Measurements from ENCODE around the gene NTM. TPM values are rescaled to one million over a fixed set of nuclear protein-coding genes. Genes with fewer than 3 reads are reported as not detected.
A peak's percentile ranks its signal among the peaks of the same experiment; 100 is the strongest.
"Not testable (repeated sequence)": the region's sequence is repeated elsewhere in the genome, so short reads cannot be mapped to it uniquely, and the experiment has no call there.

Gene NTM
- polyA plus RNA-seq, 2 donors, result 0.24 to 1.1 TPM

GRCh38 chr11:132057266-132057665 lies 686.9 kb downstream of the NTM start:
- Histone ChIP-seq H3K27me3 (ENCODE audit: control insufficient read depth in 1 of 2, insufficient read depth in 2 of 2, low read length in 2 of 2) (no peaks in the 10 kb centered on the region), H3K9me3 (ENCODE audit: control insufficient read depth in 2 of 2, insufficient read depth in 1 of 2, low read depth in 1 of 2, low read length in 1 of 2) (peaks cover 0 to 5% of the 10 kb centered on the region in 2 donors), H3K36me3 (ENCODE audit: control insufficient read depth in 2 of 2, insufficient read depth in 2 of 2, low read length in 1 of 2) (no peaks in the 10 kb centered on the region), H3K4me3 (ENCODE audit: low read depth in 1 of 2, low read length in 2 of 2) (no peak overlapping the region), H3K4me1 (ENCODE audit: control insufficient read depth in 2 of 2, insufficient read depth in 2 of 2, low read length in 1 of 2) (no peaks in the 10 kb centered on the region), H3K27ac (ENCODE audit: low read depth in 2 of 2, low read length in 1 of 2) (peak overlapping the region in 1 of 2 donors; percentile 2)
- WGBS, 2 donors, result 47 to 50% methylated on average over 3 of the region's 3 CpGs

- H3K27me3 ChIP-seq (ENCODE audit: control insufficient read depth in 1 of 2, insufficient read depth in 2 of 2, low read length in 2 of 2), result no peaks in the 10 kb centered on the region
- H3K4me3 ChIP-seq (ENCODE audit: low read depth in 1 of 2, low read length in 2 of 2), result no peak overlapping the region
- no peaks in the 10 kb centered on the region for H3K36me3 ChIP-seq (ENCODE audit: control insufficient read depth in 2 of 2, insufficient read depth in 2 of 2, low read length in 1 of 2)
- WGBS, 2 donors, result 66 to 72% methylated on average over 8 of the region's 8 CpGs
- H3K4me1 ChIP-seq (ENCODE audit: control insufficient read depth in 2 of 2, insufficient read depth in 2 of 2, low read length in 1 of 2), result no peaks in the 10 kb centered on the region
- peak overlapping the region in 1 of 2 donors; percentile 26 for H3K27ac ChIP-seq (ENCODE audit: low read depth in 2 of 2, low read length in 1 of 2)
- H3K9me3 ChIP-seq (ENCODE audit: control insufficient read depth in 2 of 2, insufficient read depth in 1 of 2, low read depth in 1 of 2, low read length in 1 of 2), result peaks cover 0 to 5% of the 10 kb centered on the region in 2 donors
These were observed 687.9 kb downstream of the NTM start for GRCh38 chr11:132058211-132058772.

GRCh38 chr11:132060567-132060966 lies 690.2 kb downstream of the NTM start:
- no peaks in the 10 kb centered on the region for H3K4me1 ChIP-seq (ENCODE audit: control insufficient read depth in 2 of 2, insufficient read depth in 2 of 2, low read length in 1 of 2)
- no peaks in the 10 kb centered on the region for H3K36me3 ChIP-seq (ENCODE audit: control insufficient read depth in 2 of 2, insufficient read depth in 2 of 2, low read length in 1 of 2)
- H3K4me3 ChIP-seq (ENCODE audit: low read depth in 1 of 2, low read length in 2 of 2), result no peak overlapping the region
- peaks cover 0 to 4% of the 10 kb centered on the region in 2 donors for H3K9me3 ChIP-seq (ENCODE audit: control insufficient read depth in 2 of 2, insufficient read depth in 1 of 2, low read depth in 1 of 2, low read length in 1 of 2)
- WGBS, 2 donors, result 75 to 83% methylated on average over 2 of the region's 2 CpGs
- H3K27ac ChIP-seq (ENCODE audit: low read depth in 2 of 2, low read length in 1 of 2), result no peak overlapping the region
- no peaks in the 10 kb centered on the region for H3K27me3 ChIP-seq (ENCODE audit: control insufficient read depth in 1 of 2, insufficient read depth in 2 of 2, low read length in 2 of 2)

GRCh38 chr11:132062031-132062430 lies 691.6 kb downstream of the NTM start:
- Histone ChIP-seq H3K4me1 (ENCODE audit: control insufficient read depth in 2 of 2, insufficient read depth in 2 of 2, low read length in 1 of 2) (no peaks in the 10 kb centered on the region), H3K9me3 (ENCODE audit: control insufficient read depth in 2 of 2, insufficient read depth in 1 of 2, low read depth in 1 of 2, low read length in 1 of 2) (peaks cover 0 to 4% of the 10 kb centered on the region in 2 donors), H3K27me3 (ENCODE audit: control insufficient read depth in 1 of 2, insufficient read depth in 2 of 2, low read length in 2 of 2) (no peaks in the 10 kb centered on the region), H3K4me3 (ENCODE audit: low read depth in 1 of 2, low read length in 2 of 2) (no peak overlapping the region), H3K27ac (ENCODE audit: low read depth in 2 of 2, low read length in 1 of 2) (no peak overlapping the region), H3K36me3 (ENCODE audit: control insufficient read depth in 2 of 2, insufficient read depth in 2 of 2, low read length in 1 of 2) (no peaks in the 10 kb centered on the region)
- 95 to 96% methylated on average over 1 of the region's 1 CpG for WGBS, 2 donors

GRCh38 chr11:132062541-132062940 lies 692.1 kb downstream of the NTM start:
- Histone ChIP-seq H3K36me3 (ENCODE audit: control insufficient read depth in 2 of 2, insufficient read depth in 2 of 2, low read length in 1 of 2) (no peaks in the 10 kb centered on the region), H3K4me1 (ENCODE audit: control insufficient read depth in 2 of 2, insufficient read depth in 2 of 2, low read length in 1 of 2) (no peaks in the 10 kb centered on the region), H3K27ac (ENCODE audit: low read depth in 2 of 2, low read length in 1 of 2) (no peak overlapping the region), H3K4me3 (ENCODE audit: low read depth in 1 of 2, low read length in 2 of 2) (no peak overlapping the region), H3K9me3 (ENCODE audit: control insufficient read depth in 2 of 2, insufficient read depth in 1 of 2, low read depth in 1 of 2, low read length in 1 of 2) (peaks cover 0 to 4% of the 10 kb centered on the region in 2 donors), H3K27me3 (ENCODE audit: control insufficient read depth in 1 of 2, insufficient read depth in 2 of 2, low read length in 2 of 2) (no peaks in the 10 kb centered on the region)
- WGBS, 2 donors, result 64 to 71% methylated on average over 2 of the region's 2 CpGs

- WGBS, 2 donors, result 43 to 47% methylated on average over 4 of the region's 4 CpGs
- H3K4me3 ChIP-seq (ENCODE audit: low read depth in 1 of 2, low read length in 2 of 2), result no peak overlapping the region
- no peak overlapping the region for H3K27ac ChIP-seq (ENCODE audit: low read depth in 2 of 2, low read length in 1 of 2)
- H3K27me3 ChIP-seq (ENCODE audit: control insufficient read depth in 1 of 2, insufficient read depth in 2 of 2, low read length in 2 of 2), result no peaks in the 10 kb centered on the region
- H3K4me1 ChIP-seq (ENCODE audit: control insufficient read depth in 2 of 2, insufficient read depth in 2 of 2, low read length in 1 of 2), result no peaks in the 10 kb centered on the region
- H3K36me3 ChIP-seq (ENCODE audit: control insufficient read depth in 2 of 2, insufficient read depth in 2 of 2, low read length in 1 of 2), result no peaks in the 10 kb centered on the region
- H3K9me3 ChIP-seq (ENCODE audit: control insufficient read depth in 2 of 2, insufficient read depth in 1 of 2, low read depth in 1 of 2, low read length in 1 of 2), result peaks cover 0 to 4% of the 10 kb centered on the region in 2 donors
These were observed 694.7 kb downstream of the NTM start for GRCh38 chr11:132064987-132065620.

GRCh38 chr11:132068556-132068955 lies 698.1 kb downstream of the NTM start:
- H3K27ac ChIP-seq (ENCODE audit: low read depth in 2 of 2, low read length in 1 of 2), result no peak overlapping the region
- no peaks in the 10 kb centered on the region for H3K36me3 ChIP-seq (ENCODE audit: control insufficient read depth in 2 of 2, insufficient read depth in 2 of 2, low read length in 1 of 2)
- H3K27me3 ChIP-seq (ENCODE audit: control insufficient read depth in 1 of 2, insufficient read depth in 2 of 2, low read length in 2 of 2), result no peaks in the 10 kb centered on the region
- H3K9me3 ChIP-seq (ENCODE audit: control insufficient read depth in 2 of 2, insufficient read depth in 1 of 2, low read depth in 1 of 2, low read length in 1 of 2), result peaks cover 0 to 4% of the 10 kb centered on the region in 2 donors
- H3K4me3 ChIP-seq (ENCODE audit: low read depth in 1 of 2, low read length in 2 of 2), result no peak overlapping the region
- H3K4me1 ChIP-seq (ENCODE audit: control insufficient read depth in 2 of 2, insufficient read depth in 2 of 2, low read length in 1 of 2), result no peaks in the 10 kb centered on the region

- WGBS, 2 donors, result 85 to 87% methylated on average over 15 of the region's 15 CpGs
- H3K27me3 ChIP-seq (ENCODE audit: control insufficient read depth in 1 of 2, insufficient read depth in 2 of 2, low read length in 2 of 2); H3K9me3 ChIP-seq (ENCODE audit: control insufficient read depth in 2 of 2, insufficient read depth in 1 of 2, low read depth in 1 of 2, low read length in 1 of 2): not testable (repeated sequence)
These were observed 699.2 kb downstream of the NTM start for GRCh38 chr11:132069593-132069992.

GRCh38 chr11:132070907-132071306 lies 700.5 kb downstream of the NTM start:
- H3K27me3 ChIP-seq (ENCODE audit: control insufficient read depth in 1 of 2, insufficient read depth in 2 of 2, low read length in 2 of 2); H3K27ac ChIP-seq (ENCODE audit: low read depth in 2 of 2, low read length in 1 of 2); H3K36me3 ChIP-seq (ENCODE audit: control insufficient read depth in 2 of 2, insufficient read depth in 2 of 2, low read length in 1 of 2); H3K4me3 ChIP-seq (ENCODE audit: low read depth in 1 of 2, low read length in 2 of 2); H3K4me1 ChIP-seq (ENCODE audit: control insufficient read depth in 2 of 2, insufficient read depth in 2 of 2, low read length in 1 of 2); H3K9me3 ChIP-seq (ENCODE audit: control insufficient read depth in 2 of 2, insufficient read depth in 1 of 2, low read depth in 1 of 2, low read length in 1 of 2): not testable (repeated sequence)
- 86 to 87% methylated on average over 14 to 15 of the region's 17 CpGs for WGBS, 2 donors

More at GRCh38 chr11:132069593-132069992, 699.2 kb downstream of the NTM start:
- H3K4me1 ChIP-seq (ENCODE audit: control insufficient read depth in 2 of 2, insufficient read depth in 2 of 2, low read length in 1 of 2); H3K27ac ChIP-seq (ENCODE audit: low read depth in 2 of 2, low read length in 1 of 2); H3K36me3 ChIP-seq (ENCODE audit: control insufficient read depth in 2 of 2, insufficient read depth in 2 of 2, low read length in 1 of 2); H3K4me3 ChIP-seq (ENCODE audit: low read depth in 1 of 2, low read length in 2 of 2): not testable (repeated sequence)
